Neural cell (in vitro differentiated cells): ENCODE measurements around the gene TRERF1. TPM values are rescaled to one million over a fixed set of nuclear protein-coding genes. Genes with fewer than 3 reads are reported as not detected.

Source experiments
- H2AFZ ChIP-seq: fragments of 200-600, 300-800 bp; sonication (generic), shearing (Covaris generic); 2 replicates; pipeline ENCODE4 v1.6.0; 2014; ENCODE audit warnings: low read depth, mild to moderate bottlenecking, antibody characterized with exemption, low read length, moderate library complexity
- H3F3A ChIP-seq: fragments of 200-600 bp; shearing (Covaris generic); 2 replicates; pipeline ENCODE4 v1.6.1; 2016; ENCODE audit warnings: mild to moderate bottlenecking, moderate library complexity, mixed read lengths, antibody characterized with exemption, low read length; ENCODE audit not compliant: insufficient read depth, poor library complexity, severe bottlenecking
- H3K27ac ChIP-seq: fragments of 200-600, 300-800 bp; sonication (generic), shearing (Covaris generic); 2 replicates; pipeline ENCODE4 v1.5.1; 2014; ENCODE audit warnings: mild to moderate bottlenecking, low read length, moderate library complexity
- H3K27me3 ChIP-seq: fragments of 300-800, 200-600 bp; sonication (generic), shearing (Covaris generic); 2 replicates; pipeline ENCODE4 v1.6.0; 2014; ENCODE audit warnings: mild to moderate bottlenecking, low read depth, low read length, moderate library complexity; ENCODE audit not compliant: insufficient read depth
- H3K36me3 ChIP-seq: fragments of 300-800, 200-600 bp; sonication (generic), shearing (Covaris generic); 2 replicates; pipeline ENCODE4 v1.5.1; 2014; ENCODE audit warnings: mild to moderate bottlenecking, antibody characterized with exemption, low read length, moderate library complexity; ENCODE audit not compliant: insufficient read depth
- H3K4me2 ChIP-seq: fragments of 300-800, 200-600 bp; sonication (generic), shearing (Covaris generic); 2 replicates; pipeline ENCODE4 v1.6.0; 2014; ENCODE audit warnings: mild to moderate bottlenecking, low read length
- H3K4me3 ChIP-seq: fragments of 300-800, 200-600 bp; sonication (generic), shearing (Covaris generic); 2 replicates; pipeline ENCODE4 v1.5.1; 2014; ENCODE audit warnings: mild to moderate bottlenecking, low read length, moderate library complexity
- H3K79me2 ChIP-seq: fragments of 200-600 bp; shearing (Covaris generic); replicated peaks from 2 replicates; pipeline ENCODE4 v1.6.0; 2014; ENCODE audit warnings: mild to moderate bottlenecking, low read length, moderate library complexity; ENCODE audit not compliant: insufficient read depth
- H3K9ac ChIP-seq: fragments of 300-800, 200-600 bp; sonication (generic), shearing (Covaris generic); 2 replicates; pipeline ENCODE4 v1.6.1; 2016; ENCODE audit warnings: mild to moderate bottlenecking, low read length, mixed read lengths
- H3K9me2 ChIP-seq: fragments of 200-600 bp; shearing (Covaris generic); 2 replicates; pipeline ENCODE4 v1.6.1; 2016; ENCODE audit warnings: mild to moderate bottlenecking, low read length, mixed read lengths; ENCODE audit not compliant: insufficient read depth
- H3K9me3 ChIP-seq: fragments of 200-600, 300-800 bp; sonication (generic), shearing (Covaris generic); 2 replicates; pipeline ENCODE4 v1.6.1; 2016; ENCODE audit warnings: mild to moderate bottlenecking, mixed run types, low read length, moderate library complexity, mixed read lengths
- H4K20me1 ChIP-seq: fragments of 200-600 bp; shearing (Covaris generic); 2 replicates; pipeline ENCODE4 v1.6.1; 2016; ENCODE audit warnings: mild to moderate bottlenecking, mixed run types; ENCODE audit not compliant: insufficient read depth
- CTCF ChIP-seq: fragments of 450-650 bp; IDR thresholded peaks from 2 replicates; pipeline ENCODE4 v1.5.1; 2014; ENCODE audit warnings: antibody characterized with exemption, mild to moderate bottlenecking, moderate library complexity; ENCODE audit not compliant: poor library complexity, severe bottlenecking
- EP300 ChIP-seq: fragments of 450-650 bp; conservative IDR thresholded peaks from 2 replicates; pipeline ENCODE4 v1.6.1; 2014; ENCODE audit warnings: antibody characterized with exemption, mild to moderate bottlenecking, moderate library complexity; ENCODE audit not compliant: poor library complexity, severe bottlenecking
- EZH2 ChIP-seq: fragments of 200-600, 300-800 bp; shearing (Covaris generic), sonication (generic); IDR thresholded peaks from 2 replicates; pipeline ENCODE4 v1.6.1; 2014; ENCODE audit warnings: antibody characterized with exemption, low read length, borderline replicate concordance, mild to moderate bottlenecking; ENCODE audit not compliant: insufficient read depth, poor library complexity, severe bottlenecking
- MXI1 ChIP-seq: fragments of 450-650 bp; conservative IDR thresholded peaks from 2 replicates; pipeline ENCODE4 v1.6.1; 2014; ENCODE audit warnings: antibody characterized with exemption, mild to moderate bottlenecking; ENCODE audit not compliant: poor library complexity, severe bottlenecking
- POLR2AphosphoS5 ChIP-seq: IDR thresholded peaks from 2 replicates; pipeline ENCODE4 v1.6.1; 2012
- RAD21 ChIP-seq: fragments of 450-650 bp; conservative IDR thresholded peaks from 2 replicates; pipeline ENCODE4 v1.6.1; 2014; ENCODE audit warnings: antibody characterized with exemption, mild to moderate bottlenecking, moderate library complexity
- REST ChIP-seq: IDR thresholded peaks from 2 replicates; pipeline ENCODE4 v1.6.1; 2012; ENCODE audit warnings: borderline replicate concordance
- SMC3 ChIP-seq: fragments of 450-650 bp; conservative IDR thresholded peaks from 2 replicates; pipeline ENCODE4 v1.6.1; 2014; ENCODE audit warnings: antibody characterized with exemption, mild to moderate bottlenecking, moderate library complexity; ENCODE audit not compliant: poor library complexity
- TAF1 ChIP-seq: IDR thresholded peaks from 2 replicates; pipeline ENCODE4 v1.6.1; 2012; ENCODE audit warnings: low read depth
- polyA plus RNA-seq: library from polyadenylated mRNA; depleted of rRNA; stranded (reverse); fragments of >200 nt; gene quantifications from 2 replicates; pipeline ENCODE4 v1.2.3, GENCODE V29; 2014

TRERF1 gene
- polyA plus RNA-seq, 1 donor from 2014 or later, result 4.5 TPM

- TF ChIP-seq POLR2AphosphoS5 (no peak), REST (no peak), RAD21 (no peak), TAF1 (no peak)
- Histone ChIP-seq H3K79me2 (peaks cover 16% of the 10 kb centered on the region), H3K4me2 (no peak overlapping the region), H3K27ac (no peak overlapping the region), H3K9me3 (no peaks in the 10 kb centered on the region), H3K36me3 (no peaks in the 10 kb centered on the region), H3K9me2 (no peaks in the 10 kb centered on the region), H4K20me1 (no peaks in the 10 kb centered on the region), H3K9ac (no peak overlapping the region), H2AFZ (no peak overlapping the region), H3K27me3 (no peaks in the 10 kb centered on the region), H3F3A (no peaks in the 10 kb centered on the region), H3K4me3 (no peak overlapping the region)
Measured at GRCh38 chr6:42420741-42421140, 31.0 kb downstream of the TRERF1 start.

GRCh38 chr6:42419490-42420280 is 32.0 kb downstream of the TRERF1 start:
- Histone ChIP-seq H3K9me2 (no peaks in the 10 kb centered on the region), H3K27ac (no peak overlapping the region), H3K4me2 (no peak overlapping the region), H4K20me1 (no peaks in the 10 kb centered on the region), H3K27me3 (no peaks in the 10 kb centered on the region), H3K4me3 (no peak overlapping the region), H3K36me3 (no peaks in the 10 kb centered on the region), H3K9ac (no peak overlapping the region), H3F3A (no peaks in the 10 kb centered on the region), H3K79me2 (peaks cover 16% of the 10 kb centered on the region), H2AFZ (no peak overlapping the region), H3K9me3 (no peaks in the 10 kb centered on the region)
- no peak for TF ChIP-seq POLR2AphosphoS5
- TF ChIP-seq EP300, result no peak
- no peak for TF ChIP-seq MXI1
- no peak for TF ChIP-seq EZH2
- TF ChIP-seq SMC3, result no peak
- TF ChIP-seq REST, result no peak
- no peak for TF ChIP-seq CTCF
